SK-N-SH treated with all-trans-retinoic acid at 6 μM for 48 hours (cell line): ENCODE measurements around the gene PPP1R26.
"Not testable (repeated sequence)": the region's sequence is repeated elsewhere in the genome, so short reads cannot be mapped to it uniquely, and the experiment has no call there.

Source experiments
- ARNTL ChIP-seq: fragments of 450-650 bp; formaldehyde crosslinking; IDR thresholded peaks from 2 replicates; pipeline ENCODE4 v1.5.0; 2020; ENCODE audit warnings: low read depth, mild to moderate bottlenecking, moderate library complexity, borderline replicate concordance
- BACH2 ChIP-seq: fragments of 250-450 bp; sonication (Bioruptor Pico); IDR thresholded peaks from 2 replicates; pipeline ENCODE4 v1.9.0; 2021; ENCODE audit warnings: mild to moderate bottlenecking, borderline replicate concordance
- ESRRG ChIP-seq: fragments of 250-450 bp; sonication (Bioruptor Pico); IDR thresholded peaks from 2 replicates; pipeline ENCODE4 v1.6.1; 2021; ENCODE audit warnings: mild to moderate bottlenecking
- OSR1 ChIP-seq: fragments of 250-450 bp; sonication (Bioruptor Pico); IDR thresholded peaks from 2 replicates; pipeline ENCODE4 v1.8.0; 2022; ENCODE audit warnings: moderate library complexity, mild to moderate bottlenecking, inconsistent platforms
- PATZ1 ChIP-seq: fragments of 250-450 bp; sonication (Bioruptor Pico); IDR thresholded peaks from 2 replicates; pipeline ENCODE4 v1.8.0; 2020; ENCODE audit warnings: mild to moderate bottlenecking, moderate library complexity, borderline replicate concordance
- RARB ChIP-seq: fragments of 250-450 bp; sonication (Bioruptor Pico); IDR thresholded peaks from 2 replicates; pipeline ENCODE4 v1.8.0; 2021; ENCODE audit warnings: mild to moderate bottlenecking, moderate library complexity
- TSHZ2 ChIP-seq: fragments of 250-450 bp; sonication (Bioruptor Pico); IDR thresholded peaks from 2 replicates; pipeline ENCODE4 v1.5.0; 2020; ENCODE audit warnings: mild to moderate bottlenecking, moderate library complexity
- ZFP3 ChIP-seq: fragments of 250-450 bp; sonication (Bioruptor Pico); IDR thresholded peaks from 2 replicates; pipeline ENCODE4 v1.5.0; 2020; ENCODE audit warnings: mild to moderate bottlenecking, moderate library complexity
- ZFP30 ChIP-seq: fragments of 450-650 bp; formaldehyde crosslinking; IDR thresholded peaks from 2 replicates; pipeline ENCODE4 v1.5.0; 2022; ENCODE audit warnings: mild to moderate bottlenecking, moderate library complexity
- ZNF70 ChIP-seq: fragments of 450-650 bp; formaldehyde crosslinking; IDR thresholded peaks from 2 replicates; pipeline ENCODE4 v1.5.0; 2020; ENCODE audit warnings: mild to moderate bottlenecking, moderate library complexity

- not testable (repeated sequence) for TF ChIP-seq PATZ1 (CRISPR knock-in tag); ZNF70 (CRISPR knock-in tag); ZFP30 (CRISPR knock-in tag); RARB; ESRRG (CRISPR knock-in tag); ZFP3 (CRISPR knock-in tag); TSHZ2; OSR1 (CRISPR knock-in tag); ARNTL; BACH2
These were observed 56.0 kb downstream of the PPP1R26 start for GRCh38 chr9:135535631-135536030.
